Stimulated activated CD8-positive, alpha-beta memory T cell treated with anti-CD3 and anti-CD28 coated beads, Interleukin-7, amount 100 ng/mL, for 1 hour (primary cell): ENCODE results near the gene KIAA1671.
A peak's percentile ranks its signal among the peaks of the same experiment; 100 is the strongest.
"Not testable (repeated sequence)": the region's sequence is repeated elsewhere in the genome, so short reads cannot be mapped to it uniquely, and the experiment has no call there.

ENCODE experiments used
- DNase-seq, 2 donors: peaks; one replicate each; pipeline ENCODE4 v3.0.0-alpha.2; 2020; ENCODE audit warnings: low read depth in 2 of 2

Gene KIAA1671

DNA sequence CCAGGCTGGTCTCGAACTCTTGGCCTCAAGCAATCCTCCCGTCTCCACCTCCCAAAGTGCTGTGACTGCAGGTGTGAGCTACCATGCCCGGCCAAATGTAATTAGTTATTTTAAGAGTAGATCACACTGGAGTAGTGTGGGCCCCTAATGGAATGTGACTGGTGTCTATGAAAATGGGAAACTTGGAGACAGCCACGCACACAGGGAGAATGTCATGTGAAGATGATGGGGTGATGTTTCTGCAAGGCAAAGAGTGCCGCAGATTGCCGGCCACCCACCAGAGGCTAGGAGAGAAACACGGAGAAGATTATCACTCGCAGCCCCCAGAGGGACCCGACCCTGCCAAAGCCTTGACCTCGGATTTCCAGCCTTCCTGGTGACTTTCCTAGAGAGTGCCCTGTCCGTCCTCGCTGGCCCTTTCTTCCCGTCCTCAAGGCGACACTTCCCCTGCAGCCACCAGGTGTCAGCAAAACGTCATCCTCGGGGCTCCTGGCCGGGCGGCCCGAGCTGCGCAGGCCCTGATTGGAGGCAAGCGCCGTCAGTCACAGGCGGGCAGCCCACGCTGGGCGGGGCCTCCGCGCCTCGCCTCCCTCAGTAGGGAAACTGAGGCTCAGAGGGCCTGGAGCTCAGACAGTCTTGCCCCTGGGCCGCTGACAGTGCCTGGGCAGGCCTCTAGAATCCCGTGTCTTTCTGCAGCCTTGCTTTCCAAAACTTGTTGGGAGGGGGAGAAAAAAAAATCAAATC, 283.2 kb downstream of the KIAA1671 start:
- peak; percentile 4 to 19 for DNase-seq

DNA sequence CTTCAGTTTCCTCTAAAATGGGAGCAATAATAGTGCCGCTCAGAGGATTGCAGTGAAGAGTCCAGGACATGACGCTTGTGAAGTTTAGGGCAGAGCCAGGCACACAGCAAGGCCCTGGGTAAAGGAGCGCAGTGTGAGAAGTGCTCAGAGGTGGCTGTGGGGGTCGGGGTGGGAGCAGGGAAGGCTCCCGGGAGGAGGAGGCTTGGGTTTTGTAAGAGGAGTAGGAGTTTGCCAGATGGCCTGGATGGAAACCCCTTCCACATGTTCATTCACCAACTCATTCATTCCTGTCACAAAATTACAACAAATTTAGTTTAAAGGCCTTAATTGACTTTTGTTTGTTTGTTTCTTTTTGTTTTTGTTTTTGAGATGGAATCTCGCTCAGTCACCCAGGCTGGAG, 283.9 kb downstream of the KIAA1671 start:
- no peak for DNase-seq

DNA sequence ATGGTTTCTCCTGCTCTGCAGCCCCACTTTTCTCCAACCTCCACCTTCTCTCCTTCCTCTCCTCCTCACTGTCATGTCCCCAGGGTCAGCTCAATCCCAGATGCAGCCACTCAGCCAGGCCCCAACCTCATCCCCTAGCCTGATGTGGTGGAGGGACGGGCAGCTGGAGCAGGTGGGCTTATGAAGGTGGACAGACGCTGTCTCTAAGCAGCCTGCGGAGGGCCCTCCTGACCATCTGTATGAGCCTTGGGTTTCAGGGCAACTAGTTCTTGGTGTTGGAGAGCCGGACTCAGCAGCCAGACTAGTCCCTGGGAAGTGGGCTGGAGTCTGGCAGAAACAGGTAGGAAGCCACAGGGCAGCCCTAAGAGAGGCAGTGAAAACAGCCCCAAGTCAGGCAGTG, 285.0 kb downstream of the KIAA1671 start:
- no peak for DNase-seq

DNA sequence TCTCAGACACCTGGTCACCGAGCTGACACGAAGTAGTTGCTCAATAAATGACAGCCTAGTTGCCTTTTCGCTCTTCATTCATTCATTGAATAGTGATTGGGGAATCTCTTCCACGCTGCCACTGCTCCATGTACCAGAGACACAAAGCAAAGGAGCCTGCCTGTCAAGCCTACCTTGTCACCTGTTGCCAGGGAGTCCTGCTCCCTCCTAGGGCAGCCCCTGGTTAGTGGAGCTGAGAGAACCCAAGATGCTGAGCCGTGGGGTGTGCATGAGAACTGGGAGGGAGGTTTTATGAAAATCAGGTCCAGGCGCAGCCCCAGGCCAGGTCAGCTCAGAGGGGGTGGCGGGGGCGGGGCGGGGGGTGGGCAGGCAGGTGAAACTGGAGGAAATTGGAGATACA, 285.5 kb downstream of the KIAA1671 start:
- DNase-seq = not testable (repeated sequence)
